OCI-M2 (cell line): Measurements from ENCODE around the gene AKAP6.

Experiments used
- DNase-seq: peaks from one replicate; lab custom pipeline; 2025; ENCODE audit not compliant: unreplicated experiment; lab: John Stamatoyannopoulos, UW

Gene AKAP6

DNA sequence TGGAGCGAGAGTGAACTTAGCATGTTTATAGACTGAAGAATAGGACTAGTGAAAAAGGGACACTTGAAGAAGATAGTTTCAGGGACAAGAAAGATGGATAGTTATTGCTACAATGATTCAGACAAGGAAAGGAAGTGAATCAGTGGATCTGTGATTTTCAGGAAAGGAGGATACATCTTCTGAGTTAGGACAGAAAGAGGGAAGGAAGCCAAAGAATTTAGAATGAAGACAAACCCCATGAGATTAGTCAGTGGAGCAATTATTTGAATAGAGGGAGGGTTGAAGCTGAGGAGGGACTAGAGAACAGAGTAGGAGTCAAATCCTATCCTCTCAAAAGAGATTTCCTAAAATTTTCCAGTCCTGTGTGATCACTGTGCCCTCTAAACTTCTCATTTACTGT lies 282.7 kb downstream of the AKAP6 start:
- no peak for DNase-seq

DNA sequence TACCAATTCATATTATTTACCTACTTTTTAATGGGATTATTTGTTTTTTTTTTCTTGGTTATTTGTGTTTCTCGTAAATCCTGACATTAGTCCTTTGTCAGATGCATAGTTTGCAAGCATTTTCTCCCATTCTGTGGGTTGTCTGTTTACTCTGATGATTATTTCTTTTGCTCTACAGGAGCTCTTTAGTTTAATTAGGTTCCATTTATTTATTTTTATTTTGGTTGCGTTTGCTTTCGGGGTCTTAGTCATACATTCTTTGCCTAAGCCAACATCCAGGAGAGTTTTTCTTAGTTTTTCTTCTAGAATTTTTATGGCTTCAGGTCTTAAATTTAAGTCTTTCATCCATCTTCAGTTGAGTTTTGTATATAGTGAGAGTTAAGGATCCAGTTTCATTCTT lies 289.9 kb downstream of the AKAP6 start:
- no peak for DNase-seq

DNA sequence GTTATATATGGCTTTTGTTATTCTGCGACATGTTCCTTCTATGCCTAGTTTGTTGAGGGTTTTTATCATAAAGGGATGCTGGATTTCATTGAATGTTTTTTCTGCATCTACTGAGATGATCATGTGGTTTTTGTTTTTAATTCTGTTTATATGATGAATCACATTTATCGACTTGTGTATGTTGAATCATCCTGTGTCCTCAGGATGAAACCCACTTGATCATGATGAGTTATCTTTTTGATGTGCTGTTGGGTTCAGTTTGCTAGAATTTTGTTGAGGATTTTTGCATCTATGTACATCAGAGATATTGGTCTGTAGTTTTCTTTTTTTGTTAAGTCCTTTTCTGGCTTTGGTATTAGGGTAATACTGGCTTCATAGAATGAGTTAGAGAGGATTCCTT lies 291.2 kb downstream of the AKAP6 start:
- DNase-seq: no peak

DNA sequence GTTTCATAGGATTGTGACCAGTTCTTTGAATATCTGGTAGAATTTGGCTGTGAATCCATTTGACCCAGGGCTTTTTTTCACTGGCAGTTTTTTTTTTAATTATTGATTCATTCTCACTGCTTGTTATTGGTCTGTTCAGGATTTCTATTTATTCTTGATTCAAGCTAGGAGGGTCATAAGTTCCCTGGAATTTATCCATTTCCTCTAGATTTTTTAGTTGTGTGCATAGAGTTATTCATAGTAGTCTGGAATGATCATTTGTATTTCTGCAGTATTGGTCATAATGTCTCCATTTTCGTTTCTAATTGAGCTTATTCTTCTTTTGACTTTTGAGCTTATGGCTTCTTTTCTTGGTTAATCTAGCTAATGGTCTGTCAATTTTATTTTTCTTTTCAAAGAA lies 291.6 kb downstream of the AKAP6 start:
- no peak for DNase-seq

DNA sequence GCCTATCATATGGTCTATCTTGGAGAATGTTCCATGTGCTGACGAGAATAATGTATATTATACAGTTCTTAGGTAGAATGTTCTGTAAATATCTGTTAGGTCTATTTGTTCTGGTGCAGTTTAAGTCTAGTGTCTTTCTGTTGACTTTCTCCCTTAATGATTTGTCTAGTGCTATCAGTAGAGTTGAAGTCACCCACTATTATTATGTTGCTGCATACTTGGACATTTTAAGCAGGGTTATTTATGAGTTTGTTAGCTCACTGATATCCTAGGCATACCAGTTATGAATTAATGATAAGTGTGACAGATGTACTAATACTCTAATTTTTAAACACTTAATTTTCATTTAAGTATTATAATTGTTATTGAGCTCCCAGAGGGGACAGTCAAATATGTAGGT lies 292.5 kb downstream of the AKAP6 start:
- DNase-seq: no peak

DNA sequence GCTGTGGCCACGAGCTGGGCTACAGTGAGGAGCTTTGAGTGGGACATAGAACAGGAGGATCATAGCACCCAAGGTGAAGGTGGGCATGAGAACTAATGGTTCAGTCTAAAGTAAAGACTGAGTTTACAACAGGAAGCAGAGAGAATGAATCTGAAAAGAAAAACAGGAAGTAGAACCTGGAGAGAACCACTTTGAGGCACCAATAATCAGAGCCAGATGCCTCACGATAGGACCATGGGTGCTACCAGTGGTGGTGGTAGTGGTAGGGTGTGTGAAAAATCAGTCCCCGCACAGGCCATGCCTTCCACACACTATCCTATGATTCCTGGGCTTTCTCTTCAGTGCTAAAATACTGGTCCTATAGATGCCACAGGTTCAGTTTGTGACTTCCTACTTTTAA lies 293.6 kb downstream of the AKAP6 start:
- no peak for DNase-seq

DNA sequence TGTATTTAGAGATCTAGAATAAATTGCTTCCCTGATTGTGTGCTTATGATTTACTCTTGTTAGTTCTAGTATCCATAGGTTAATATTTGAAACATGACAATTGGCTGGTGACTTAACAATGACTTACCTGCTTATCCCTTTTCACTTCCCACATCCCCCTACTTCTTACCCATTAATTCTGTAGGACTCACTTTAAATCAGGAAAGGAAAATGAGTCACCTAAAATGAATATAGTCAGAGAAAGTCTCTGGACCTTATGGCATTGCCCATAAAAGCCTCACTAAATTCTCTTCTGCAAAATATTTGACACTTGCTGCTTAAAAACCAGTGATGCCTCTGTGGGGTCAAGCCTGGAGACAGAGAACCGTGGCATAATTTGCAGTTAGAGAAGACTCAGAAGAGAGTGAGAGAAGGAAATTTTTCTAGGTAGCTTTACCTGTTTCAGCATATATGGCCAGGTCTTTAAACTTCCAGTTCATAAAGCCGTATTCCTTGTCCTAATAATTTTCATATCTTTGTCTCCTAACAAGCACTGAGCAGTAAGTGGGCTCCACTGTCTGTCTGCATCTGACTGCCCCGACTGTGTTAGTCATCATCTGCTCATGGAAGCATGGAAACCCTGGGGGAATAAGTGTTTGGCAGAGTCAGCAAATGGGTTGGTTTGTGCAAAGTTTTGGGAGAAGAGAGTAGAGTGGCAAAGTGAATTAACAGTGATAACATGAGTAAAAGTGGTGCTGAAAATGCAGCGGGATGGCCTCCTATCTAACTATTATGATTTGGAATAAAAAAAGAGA lies 294.4 kb downstream of the AKAP6 start:
- DNase-seq: no peak

DNA sequence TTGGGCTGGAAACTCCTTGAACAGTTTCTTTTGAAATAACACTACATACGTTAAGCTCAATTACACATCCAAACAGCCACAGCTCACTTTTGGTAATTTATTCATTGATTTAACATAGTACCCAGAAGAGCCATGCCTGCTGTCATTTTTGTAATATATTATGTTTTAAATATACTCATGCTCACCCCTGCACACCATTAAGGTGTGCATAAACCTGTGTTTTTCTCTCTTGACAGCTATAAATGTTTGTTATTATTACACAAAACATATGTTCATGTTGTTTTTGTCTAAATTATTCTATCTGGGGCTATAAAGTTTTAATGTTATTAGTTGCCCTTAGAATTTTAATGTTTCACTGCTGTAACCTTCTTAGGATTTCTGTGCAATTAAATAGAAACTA lies 296.1 kb downstream of the AKAP6 start:
- no peak for DNase-seq

DNA sequence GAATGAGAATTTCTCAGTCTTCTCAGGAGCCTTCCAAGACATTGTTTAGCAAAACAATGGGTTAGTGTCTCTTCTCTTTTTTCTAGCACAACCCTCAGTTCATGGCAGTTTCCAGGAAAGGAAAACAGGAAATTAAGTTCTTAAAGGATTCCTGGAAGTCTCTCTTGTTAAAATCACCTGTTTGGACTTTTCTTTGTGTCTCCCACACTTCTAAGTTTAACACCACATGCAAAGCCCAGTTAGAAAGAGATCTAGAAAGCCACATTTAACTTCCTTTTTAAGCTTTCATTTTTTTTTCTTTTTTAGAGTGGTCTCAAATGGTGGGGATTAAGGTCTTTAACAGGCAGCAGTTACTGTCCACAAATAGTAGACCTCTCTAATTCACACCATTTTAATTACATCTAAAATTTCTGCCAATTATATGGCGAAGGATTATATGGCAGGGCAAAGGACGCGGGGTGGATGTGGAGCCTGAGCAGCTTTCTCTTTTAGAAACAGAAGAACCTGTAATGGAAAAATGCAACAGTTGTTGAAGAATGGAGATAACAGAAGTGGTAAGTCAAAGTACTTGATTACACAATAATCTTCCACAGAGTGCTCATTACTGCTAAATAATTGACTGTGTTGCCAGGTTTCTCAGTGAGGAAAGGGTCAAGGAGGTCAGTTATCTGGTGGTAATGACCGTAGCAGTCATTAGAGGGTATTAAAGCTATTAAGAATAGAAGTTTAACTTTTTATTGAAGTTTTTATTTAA lies 298.6 kb downstream of the AKAP6 start:
- DNase-seq: no peak

DNA sequence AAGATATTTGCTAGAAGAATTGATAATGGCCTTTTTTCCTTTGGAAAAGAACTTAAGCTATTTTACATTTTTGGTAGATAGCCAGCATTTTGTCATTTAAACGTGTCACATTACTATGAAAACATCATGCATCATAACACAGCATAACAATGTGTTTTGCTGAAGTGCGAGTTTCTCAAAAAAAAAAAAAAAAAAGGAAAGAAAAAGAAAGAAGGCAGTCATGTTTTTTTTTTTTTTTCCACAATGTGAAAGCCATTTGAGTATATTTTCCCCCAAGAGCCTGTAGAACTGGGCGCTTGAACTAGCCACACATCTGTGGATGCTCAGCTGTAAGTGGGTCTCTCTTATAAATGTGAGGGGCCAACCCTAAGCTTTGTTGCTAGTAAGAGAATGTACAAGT lies 300.1 kb downstream of the AKAP6 start:
- DNase-seq: no peak

DNA sequence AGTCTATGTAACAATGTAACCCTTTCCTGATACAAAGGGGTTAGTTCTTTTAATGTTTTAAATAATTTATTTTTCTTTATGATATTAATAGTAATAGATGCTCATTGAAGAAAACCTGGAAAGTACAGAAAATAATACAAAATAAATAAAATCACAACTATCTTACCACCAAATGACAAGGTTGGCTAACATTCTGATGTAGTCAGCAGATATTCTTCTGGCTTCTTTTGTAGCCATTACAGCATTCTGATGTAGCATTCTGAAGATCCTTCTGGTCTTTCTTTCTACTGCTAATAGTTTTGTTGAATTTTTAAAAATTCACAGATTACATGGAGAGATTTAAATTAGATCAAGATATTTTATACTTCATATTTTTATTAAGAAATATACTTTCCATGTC lies 301.6 kb downstream of the AKAP6 start:
- no peak for DNase-seq

DNA sequence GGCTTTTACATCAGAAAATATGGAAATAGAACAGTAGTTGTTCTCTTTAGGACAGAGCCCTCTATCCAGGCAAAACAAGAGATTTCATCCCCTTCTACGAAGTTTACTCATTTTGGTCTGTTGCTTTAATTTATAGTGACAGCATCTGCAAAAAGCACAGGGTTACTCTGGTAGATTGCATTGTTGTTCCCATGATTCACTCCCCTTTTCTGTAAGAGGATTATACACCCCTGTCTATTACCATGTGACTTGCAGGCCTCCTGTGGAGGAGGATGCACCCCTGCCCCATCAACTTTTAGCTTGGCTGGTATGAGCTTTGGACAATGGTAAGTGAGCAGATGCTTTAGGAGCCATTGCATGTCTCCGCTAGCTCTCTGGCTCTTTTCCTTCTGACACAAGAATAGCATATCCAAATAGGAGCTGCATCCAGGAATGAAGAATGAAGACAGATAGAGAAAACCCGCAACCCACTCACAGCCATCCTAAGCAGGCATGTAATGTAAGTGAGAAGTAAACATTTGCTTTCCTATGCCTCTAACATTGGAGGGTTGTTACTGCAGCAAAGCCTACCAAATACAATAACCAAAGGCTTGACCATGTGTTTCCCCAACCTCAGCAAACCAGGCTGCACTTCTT lies 304.2 kb downstream of the AKAP6 start:
- DNase-seq: no peak

DNA sequence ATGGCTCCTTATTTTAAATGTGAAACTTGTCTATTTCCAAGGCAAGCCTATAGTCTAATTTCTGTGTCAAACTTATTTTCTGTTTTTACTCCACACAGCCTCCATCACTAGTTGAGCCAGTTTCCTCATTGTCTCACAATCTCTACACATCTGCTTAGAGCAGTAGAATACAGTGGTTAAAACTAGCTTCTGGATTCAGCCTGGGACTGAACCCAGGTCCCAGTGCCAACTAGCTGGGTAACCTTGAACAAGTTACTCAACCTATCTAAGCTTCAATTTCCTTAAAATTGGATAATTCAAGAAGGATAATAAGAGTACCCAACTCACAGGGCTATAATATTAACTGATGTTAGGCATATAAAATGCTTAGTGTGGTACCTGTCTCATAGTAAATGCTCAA lies 304.8 kb downstream of the AKAP6 start:
- no peak for DNase-seq

DNA sequence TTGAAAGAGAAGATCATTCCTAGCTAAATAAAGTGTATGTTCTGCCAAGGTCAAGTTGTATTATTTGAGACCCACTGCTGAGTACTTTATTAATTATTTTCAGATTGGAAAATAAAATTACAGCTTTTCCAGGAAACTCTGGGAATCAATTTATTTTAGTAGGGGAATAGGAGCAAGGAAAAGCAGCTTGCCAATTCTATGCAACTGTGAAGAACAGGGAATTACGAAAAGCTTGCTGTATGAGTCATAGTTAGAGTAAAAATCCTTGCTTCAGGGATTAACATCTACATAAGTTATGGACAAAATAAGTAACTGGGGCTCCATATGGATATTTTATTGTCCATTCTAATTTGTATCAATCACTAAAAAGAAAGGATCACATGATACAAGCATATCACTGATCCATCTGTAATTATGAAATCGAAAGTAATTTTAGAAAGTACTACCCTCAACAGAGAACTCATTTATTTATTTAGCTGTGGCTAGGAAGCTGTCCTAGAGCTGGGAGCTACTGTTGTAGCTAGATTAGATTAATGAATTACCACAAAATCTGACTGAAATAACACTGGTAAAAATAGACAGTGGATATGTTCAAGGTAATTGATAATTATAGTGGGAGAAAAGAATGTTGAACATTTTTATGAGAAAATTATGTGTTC lies 306.1 kb downstream of the AKAP6 start:
- DNase-seq: no peak

DNA sequence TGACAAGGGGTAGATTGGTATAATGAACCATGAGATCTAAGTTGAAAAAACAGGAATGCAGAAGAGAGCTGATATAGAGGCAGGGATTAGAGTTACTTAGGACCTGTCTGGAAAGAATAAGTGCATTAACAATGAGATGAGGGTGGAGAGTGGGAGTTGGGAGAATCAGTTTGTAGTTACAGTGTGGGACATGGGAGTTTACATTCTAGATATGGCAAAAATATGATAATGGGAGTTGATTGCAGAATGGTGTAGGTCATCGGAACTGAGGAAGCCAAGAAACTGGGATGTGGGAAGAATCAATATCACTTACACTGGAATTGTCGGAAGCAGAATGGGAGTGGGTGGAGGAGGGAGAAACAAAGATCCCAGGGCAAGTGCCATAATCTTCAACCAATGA lies 308.5 kb downstream of the AKAP6 start:
- no peak for DNase-seq

DNA sequence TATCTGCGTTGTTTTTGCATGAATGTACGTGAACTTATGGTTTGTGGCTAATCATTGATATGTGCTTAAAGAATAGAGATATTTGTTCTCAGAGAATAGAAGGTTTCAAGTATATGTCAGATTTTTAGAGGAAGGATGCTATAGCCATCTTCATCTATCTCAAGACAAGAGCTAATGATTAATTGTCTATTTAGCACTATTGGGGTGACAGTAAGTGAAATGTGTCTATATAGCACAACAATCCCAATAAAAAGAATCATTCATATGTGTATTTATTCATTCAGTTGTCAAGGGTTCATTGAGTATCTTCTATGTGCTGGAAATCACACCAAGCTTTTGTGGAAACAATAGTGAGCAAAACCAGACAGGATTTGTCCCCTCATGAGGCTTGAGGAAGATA lies 310.1 kb downstream of the AKAP6 start:
- DNase-seq: no peak

DNA sequence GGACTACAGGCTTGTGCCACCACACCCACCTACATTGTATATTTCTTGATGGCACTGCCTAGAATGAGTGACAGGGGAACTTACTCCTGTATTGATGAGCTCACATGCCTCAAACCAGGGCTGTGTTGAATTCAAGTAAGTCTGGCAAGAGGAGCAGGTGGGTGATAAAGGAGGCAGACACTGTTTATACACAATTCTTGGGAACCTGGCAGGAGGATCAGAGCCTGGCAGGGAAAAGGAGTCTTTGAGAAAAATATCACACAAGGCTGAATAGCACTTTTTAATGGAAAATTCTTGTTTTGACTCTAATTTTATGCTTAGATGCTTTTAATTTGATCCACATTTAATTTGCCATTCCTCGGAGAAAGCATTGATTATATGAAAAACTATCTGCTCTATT lies 316.5 kb downstream of the AKAP6 start:
- DNase-seq: no peak

DNA sequence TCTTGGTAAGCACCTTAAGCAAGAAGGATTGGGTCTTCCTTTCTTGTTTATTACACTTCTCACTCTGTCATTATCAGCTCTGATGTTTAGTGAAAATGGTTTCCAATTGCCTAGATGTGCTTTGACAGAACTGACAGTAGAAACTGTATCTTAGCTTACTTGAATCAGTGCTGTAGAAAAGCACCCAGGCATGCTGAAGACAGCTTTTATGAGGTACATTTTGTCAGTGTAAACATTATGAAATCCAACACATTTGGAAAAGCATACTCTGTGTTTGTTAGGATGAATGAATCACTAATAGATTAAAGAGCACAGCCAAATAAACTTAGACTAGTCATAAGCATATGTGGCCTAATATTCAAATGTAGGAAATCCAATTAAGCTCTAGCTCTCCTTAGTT lies 319.3 kb downstream of the AKAP6 start:
- no peak for DNase-seq

DNA sequence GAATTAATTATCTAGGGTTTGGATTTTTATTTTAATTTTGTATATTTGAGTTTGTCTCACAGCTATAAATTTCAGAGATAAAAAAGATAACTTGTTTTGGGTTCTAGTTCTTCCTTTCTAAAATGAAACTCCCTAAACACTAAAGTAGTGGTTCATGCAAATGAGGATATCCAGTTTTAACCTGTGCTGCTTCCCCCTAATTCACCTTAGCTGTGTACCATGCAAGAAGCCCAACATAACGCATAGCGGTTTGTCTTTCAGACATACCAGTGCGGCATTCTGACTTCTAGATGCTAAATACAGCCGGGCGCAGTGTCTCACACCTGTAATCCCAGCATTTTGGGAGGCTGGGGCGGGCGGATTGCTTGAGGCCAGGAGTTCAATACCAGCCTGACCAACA lies 320.9 kb downstream of the AKAP6 start:
- no peak for DNase-seq

DNA sequence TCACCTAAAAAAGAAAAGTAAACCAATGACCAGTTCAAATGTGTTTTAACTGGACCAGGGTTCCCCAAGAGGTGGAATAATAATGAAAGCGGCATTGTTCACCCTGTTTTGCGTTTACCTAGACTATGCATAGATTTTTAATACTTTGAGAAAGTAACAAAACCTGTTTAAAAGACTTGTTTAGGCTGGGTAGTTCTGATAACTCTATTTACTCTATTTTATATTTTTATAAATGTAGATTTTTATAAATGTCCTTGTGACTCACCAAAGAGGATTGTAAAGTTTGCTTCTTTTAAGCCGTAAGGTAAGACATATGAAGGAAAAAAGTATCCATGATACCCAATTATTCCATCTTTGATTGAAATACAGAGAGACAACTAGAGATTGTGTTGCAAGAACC lies 321.6 kb downstream of the AKAP6 start:
- no peak for DNase-seq

DNA sequence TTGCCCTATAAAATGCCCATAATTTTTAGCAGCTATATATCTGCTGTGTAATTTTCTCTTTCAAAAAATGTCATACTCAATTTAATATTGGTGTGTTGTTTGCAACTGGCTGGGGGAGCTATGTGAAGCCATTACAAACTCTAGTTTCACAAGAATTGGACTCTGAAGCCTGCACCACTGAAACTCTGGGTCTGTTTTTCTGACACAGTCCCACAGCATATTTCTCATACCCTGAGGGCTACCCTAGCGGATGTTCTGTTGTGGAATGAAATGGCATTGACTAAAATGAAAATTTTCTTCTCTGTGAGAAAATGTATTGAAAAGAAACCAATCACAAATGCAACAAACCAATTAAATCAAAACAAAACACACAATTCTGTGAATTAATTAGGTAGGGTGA lies 325.0 kb downstream of the AKAP6 start:
- DNase-seq: no peak

DNA sequence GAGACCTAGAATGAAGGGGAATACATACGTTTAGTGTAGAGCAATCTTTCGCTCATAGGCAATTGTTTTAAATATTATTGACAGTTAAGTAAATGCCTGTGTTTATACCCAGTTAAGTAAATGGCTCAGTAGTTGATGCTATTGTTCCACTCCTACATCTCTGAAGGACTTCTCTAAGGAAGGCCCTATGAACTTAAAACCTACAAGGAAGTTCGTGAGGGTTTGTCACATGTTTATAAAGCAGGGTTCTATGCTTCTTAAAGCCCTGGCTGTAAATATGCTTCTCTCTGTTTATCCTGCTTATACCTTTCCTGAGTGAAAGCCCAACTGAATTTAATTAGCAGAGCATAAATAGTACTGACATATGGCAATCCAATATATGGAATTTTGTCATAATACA lies 327.5 kb downstream of the AKAP6 start:
- no peak for DNase-seq
